ENCODE results near the gene PRKAG2. TPM values are rescaled to one million over a fixed set of nuclear protein-coding genes. Genes with fewer than 3 reads are reported as not detected.

Gene PRKAG2
- total and polyA plus RNA-seq, 2 of the 8 experiments (the other 6 are each of a cell fraction or from before 2014, with no cell fraction given) = 7.5 to 18.1 TPM

- Histone ChIP-seq H3K9me3 (ENCODE audit: insufficient read depth in 2 of 2, low read depth in 1 of 2, low read length in 1 of 2) (no peaks in the 10 kb centered on the region), H4K5ac (ENCODE audit: insufficient read length, low read depth, low read length) (no peak overlapping the region), H3K4me3 (ENCODE audit: extremely low read depth in 1 of 4, insufficient read depth in 2 of 4, low read depth in 3 of 4, low read length in 4 of 4) (no peak overlapping the region), H3K27me3 (replicated peaks in 1 of 4; ENCODE audit: control insufficient read depth in 3 of 4, extremely low read depth in 1 of 4, insufficient read depth in 3 of 4, low read length in 3 of 4) (peaks cover 0 to 4% (median 0%) of the 10 kb centered on the region in 4 experiments; a peak in 1 of 7 replicates), H3K79me2 (ENCODE audit: control insufficient read depth in 1 of 2, insufficient read depth in 2 of 2, low read length in 2 of 2) (no peaks in the 10 kb centered on the region), H3K79me1 (ENCODE audit: low read depth, low read length) (no peaks in the 10 kb centered on the region), H3K14ac (ENCODE audit: insufficient read length) (no peak overlapping the region), H2BK12ac (ENCODE audit: low read depth, low read length) (no peak overlapping the region), H2BK120ac (replicated peaks; ENCODE audit: low read depth, low read length) (no peak overlapping the region), H3K4me1 (replicated peaks in 1 of 4; ENCODE audit: control insufficient read depth in 3 of 4, insufficient read depth in 4 of 4, low read length in 3 of 4) (peaks cover 0 to 6% (median 3%) of the 10 kb centered on the region in 4 experiments; a peak in 4 of 7 replicates), H3K18ac (ENCODE audit: extremely low read depth, low read length) (no peak overlapping the region), H3K23ac (ENCODE audit: insufficient read length) (no peak overlapping the region), H4K8ac (ENCODE audit: extremely low read depth, insufficient read depth, low read length) (no peak overlapping the region), H2BK5ac (ENCODE audit: low read depth, low read length) (no peak overlapping the region), H2AK5ac (ENCODE audit: low read depth, low read length) (no peak overlapping the region), H4K91ac (replicated peaks; ENCODE audit: insufficient read length, low read length) (no peak overlapping the region), H2AFZ (ENCODE audit: low read length) (no peak overlapping the region), H3K23me2 (ENCODE audit: low read depth, low read length) (0 out of 2 replicates have a peak, but pooled peaks cover under 1% of the 10 kb centered on the region), H3K4ac (replicated peaks; ENCODE audit: insufficient read length, low read depth, low read length) (no peak overlapping the region), H3K36me3 (ENCODE audit: control insufficient read depth in 2 of 4, insufficient read depth in 4 of 4, low read length in 3 of 4) (no peaks in the 10 kb centered on the region), H3K27ac (ENCODE audit: low read depth, low read length) (no peak overlapping the region), H3K9ac (replicated peaks in 1 of 4; ENCODE audit: extremely low read depth in 1 of 4, low read depth in 3 of 4, low read length in 3 of 4) (no peak overlapping the region), H2BK20ac (ENCODE audit: low read length) (0 out of 2 replicates have a peak overlapping the region, but pooled peaks have one; percentile 32), H3K4me2 (ENCODE audit: insufficient read depth in 1 of 2, low read depth in 2 of 2, low read length in 2 of 2) (no peak overlapping the region), H4K20me1 (replicated peaks in 1 of 2; ENCODE audit: control insufficient read depth in 1 of 2, insufficient read depth in 2 of 2, low read length in 2 of 2) (peaks cover 0 to under 1% of the 10 kb centered on the region in 2 experiments), H3K56ac (replicated peaks; ENCODE audit: insufficient read length, low read depth, low read length) (no peak overlapping the region), H2BK15ac (ENCODE audit: low read length) (no peak overlapping the region)
- no peak for FAIRE-seq
- DNase-seq (ENCODE audit: low read depth in 1 of 2, low spot score in 2 of 2) = no peak
- 95% methylated on average over 14 of the region's 21 CpGs; no CpG with 5 or more reads in 1 of the 2 experiments for WGBS, 2 experiments (ENCODE audit: extremely low coverage in 1 of 2, insufficient coverage in 1 of 2, insufficient read length in 1 of 2, insufficient replicate concordance in 2 of 2, low coverage in 1 of 2, low lambda C conversion rate in 2 of 2, missing lambda C conversion rate in 1 of 2)
- no peak for TF ChIP-seq TAF1 (IDR thresholded peaks at IDR 0.05; ENCODE audit: low read depth, low read length)
- no peak for TF ChIP-seq CTCF (IDR thresholded peaks at IDR 0.05; ENCODE audit: control extremely low read depth in 1 of 3, insufficient read depth in 1 of 3, low read depth in 1 of 3, low read length in 3 of 3)
- TF ChIP-seq KDM5A (IDR thresholded peaks at IDR 0.05; ENCODE audit: low read length) = no peak
- TF ChIP-seq POLR2AphosphoS5 (IDR thresholded peaks at IDR 0.05; ENCODE audit: low read depth, low read length) = no peak
- TF ChIP-seq SIN3A (conservative IDR thresholded peaks at IDR 0.05 in 1 of 2, IDR thresholded peaks at IDR 0.05 in 1 of 2; ENCODE audit: low read depth in 1 of 2, low read length in 2 of 2) = no peak
- TF ChIP-seq TEAD4 (IDR thresholded peaks at IDR 0.05; ENCODE audit: low read depth, low read length) = no peak
- TF ChIP-seq HDAC2 (IDR thresholded peaks at IDR 0.05; ENCODE audit: borderline replicate concordance in 1 of 2, low read depth in 2 of 2, low read length in 2 of 2) = no peak
- POLR2A ChIA-PET (ENCODE audit: partially characterized antibody) = interaction anchor here (0.8 kb wide), 1 partner anchor 18 kb away, joined by 3 read pairs; the partner anchor contains the start of gene PRKAG2
- CTCF ChIA-PET (ENCODE audit: partially characterized antibody) = interaction anchor here (0.8 to 1.6 kb wide), 3 partner anchors 9 to 32 kb away, joined by 3 to 4 read pairs (median 3); no protein-coding TSS in a partner anchor
These were observed 18.2 kb upstream of the PRKAG2 start for GRCh38 chr7:151895008-151895630.

Data from H1 (cell line).